Neutrophil (primary cell): Measurements from ENCODE around the gene UBC.

Experiments used
- H3K27ac ChIP-seq: fragments of 200-600 bp; sonication (generic); 2 replicates; pipeline ENCODE4 v1.5.1; 2016; ENCODE audit warnings: mild to moderate bottlenecking, moderate library complexity
- H3K27me3 ChIP-seq: fragments of 200-600 bp; sonication (generic); 2 replicates; pipeline ENCODE4 v1.6.0; 2016; ENCODE audit warnings: mild to moderate bottlenecking
- H3K36me3 ChIP-seq: fragments of 200-600 bp; sonication (generic); 2 replicates; pipeline ENCODE4 v1.5.1; 2017
- H3K4me1 ChIP-seq, 2 experiments: fragments of 200-600 bp in 1 of 2; sonication (generic) in 1 of 2; 1 replicate in 1 of 2; 2 replicates in 1 of 2; pipeline versions ENCODE4 v1.5.1 to v1.6.1; 2013 to 2016; ENCODE audit warnings: low read depth in 1 of 2, low read length in 1 of 2, mild to moderate bottlenecking in 1 of 2, moderate library complexity in 1 of 2; ENCODE audit not compliant: control insufficient read depth in 1 of 2, insufficient read depth in 1 of 2
- H3K4me3 ChIP-seq, 2 experiments: fragments of 200-600 bp in 1 of 2; sonication (generic) in 1 of 2; 1 replicate in 1 of 2; 2 replicates in 1 of 2; pipeline ENCODE4 v1.5.1; 2013 to 2016; ENCODE audit warnings: low read depth in 1 of 2, low read length in 1 of 2, mild to moderate bottlenecking in 1 of 2, moderate library complexity in 1 of 2
- H3K9me3 ChIP-seq: fragments of 200-600 bp; sonication (generic); 2 replicates; pipeline ENCODE4 v1.5.1; 2016
- TF ChIP-seq, protein P1 (sequence below): fragments of 200-600 bp; sonication (generic); IDR thresholded peaks from 2 replicates; pipeline ENCODE4 v1.5.1; 2016; ENCODE audit warnings: antibody characterized with exemption

UBC gene

DNA sequence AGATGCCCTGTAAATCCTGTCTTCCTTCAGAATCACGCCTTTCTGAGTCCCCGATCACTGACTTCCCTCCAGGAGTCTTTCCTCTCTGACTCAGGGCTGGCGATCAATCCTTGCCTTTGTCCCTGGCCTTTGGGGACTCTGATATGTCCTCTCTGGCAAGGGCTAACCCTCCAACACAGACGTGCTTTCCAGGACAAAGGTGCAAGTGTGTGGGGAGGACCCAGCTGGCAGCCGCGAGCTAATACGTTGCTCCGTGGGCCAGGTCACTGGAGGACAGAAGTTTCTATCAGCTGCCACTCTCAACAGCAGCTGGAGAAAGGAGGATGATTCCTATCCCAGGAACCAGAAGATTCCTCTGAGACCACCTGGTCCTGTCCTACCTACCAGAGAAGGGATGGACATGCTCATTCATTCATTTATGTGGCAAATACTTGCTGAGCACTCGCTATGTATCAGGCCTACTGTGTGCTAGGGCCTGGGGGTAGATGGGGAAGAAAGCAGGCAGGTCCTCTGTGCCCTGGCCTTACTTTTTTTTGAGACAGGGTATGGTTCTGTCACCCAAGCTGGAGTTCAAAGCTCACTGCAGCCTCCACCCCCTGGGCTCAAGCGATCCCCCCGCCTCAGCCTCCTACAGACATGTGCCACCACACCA, 42.3 kb downstream of the UBC start:
- Histone ChIP-seq H3K27me3 (no peaks in the 10 kb centered on the region), H3K4me1 (peaks cover 32 to 35% of the 10 kb centered on the region in 2 experiments), H3K4me3 (no peak overlapping the region), H3K36me3 (no peaks in the 10 kb centered on the region), H3K9me3 (no peaks in the 10 kb centered on the region), H3K27ac (no peak overlapping the region)
- TF ChIP-seq, protein P1, sequence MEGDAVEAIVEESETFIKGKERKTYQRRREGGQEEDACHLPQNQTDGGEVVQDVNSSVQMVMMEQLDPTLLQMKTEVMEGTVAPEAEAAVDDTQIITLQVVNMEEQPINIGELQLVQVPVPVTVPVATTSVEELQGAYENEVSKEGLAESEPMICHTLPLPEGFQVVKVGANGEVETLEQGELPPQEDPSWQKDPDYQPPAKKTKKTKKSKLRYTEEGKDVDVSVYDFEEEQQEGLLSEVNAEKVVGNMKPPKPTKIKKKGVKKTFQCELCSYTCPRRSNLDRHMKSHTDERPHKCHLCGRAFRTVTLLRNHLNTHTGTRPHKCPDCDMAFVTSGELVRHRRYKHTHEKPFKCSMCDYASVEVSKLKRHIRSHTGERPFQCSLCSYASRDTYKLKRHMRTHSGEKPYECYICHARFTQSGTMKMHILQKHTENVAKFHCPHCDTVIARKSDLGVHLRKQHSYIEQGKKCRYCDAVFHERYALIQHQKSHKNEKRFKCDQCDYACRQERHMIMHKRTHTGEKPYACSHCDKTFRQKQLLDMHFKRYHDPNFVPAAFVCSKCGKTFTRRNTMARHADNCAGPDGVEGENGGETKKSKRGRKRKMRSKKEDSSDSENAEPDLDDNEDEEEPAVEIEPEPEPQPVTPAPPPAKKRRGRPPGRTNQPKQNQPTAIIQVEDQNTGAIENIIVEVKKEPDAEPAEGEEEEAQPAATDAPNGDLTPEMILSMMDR = no peak

DNA sequence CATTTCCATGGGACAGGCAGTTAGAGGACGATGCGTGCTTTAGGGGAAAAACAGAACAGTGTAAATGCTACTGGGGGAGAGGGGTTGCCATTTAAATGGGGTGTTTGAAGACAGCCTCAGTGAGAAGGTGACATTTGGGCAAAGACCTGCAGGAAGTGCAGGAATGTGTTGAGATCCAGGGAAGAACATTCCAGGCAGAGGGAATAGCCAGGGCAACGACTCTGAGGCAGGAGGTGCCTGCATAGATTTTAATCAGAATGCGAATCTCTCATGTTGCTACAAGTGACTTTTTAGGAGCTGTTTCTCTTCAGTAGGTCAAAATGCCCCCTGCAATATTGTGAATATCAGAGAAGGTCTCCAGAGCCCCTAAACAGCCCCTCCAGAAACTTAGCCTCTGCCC, 43.2 kb downstream of the UBC start:
- H3K4me1 ChIP-seq = peaks cover 32 to 35% of the 10 kb centered on the region in 2 experiments

DNA sequence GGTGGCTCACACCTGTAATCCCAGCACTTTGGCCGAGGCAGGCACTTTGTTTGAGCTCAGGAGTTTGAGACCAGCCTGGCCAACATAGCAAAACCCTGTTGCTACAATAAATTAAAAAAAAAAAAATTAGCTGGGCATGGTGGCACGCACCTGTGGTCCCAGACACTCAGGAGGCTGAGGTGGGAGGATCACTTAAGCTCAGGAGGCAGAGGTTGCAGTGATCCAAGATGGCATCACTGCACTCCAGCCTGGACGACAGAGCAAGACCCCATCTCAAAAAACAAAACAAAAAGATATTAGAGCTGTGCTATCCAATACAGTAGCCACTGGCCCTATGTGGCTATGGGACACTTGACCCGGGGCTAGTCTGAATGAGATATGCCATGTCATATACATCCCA, 43.9 kb downstream of the UBC start:
- peaks cover 32 to 35% of the 10 kb centered on the region in 2 experiments for H3K4me1 ChIP-seq
- TF ChIP-seq, protein P1 = no peak
- H3K27ac ChIP-seq = no peak overlapping the region

More for the DNA sequence above, 43.2 kb downstream of the UBC start:
- no peak overlapping the region for H3K4me3 ChIP-seq
- no peaks in the 10 kb centered on the region for H3K27me3 ChIP-seq
- TF ChIP-seq, protein P1 = no peak
- H3K36me3 ChIP-seq = no peaks in the 10 kb centered on the region
- H3K9me3 ChIP-seq = no peaks in the 10 kb centered on the region
- H3K27ac ChIP-seq = no peak overlapping the region

DNA sequence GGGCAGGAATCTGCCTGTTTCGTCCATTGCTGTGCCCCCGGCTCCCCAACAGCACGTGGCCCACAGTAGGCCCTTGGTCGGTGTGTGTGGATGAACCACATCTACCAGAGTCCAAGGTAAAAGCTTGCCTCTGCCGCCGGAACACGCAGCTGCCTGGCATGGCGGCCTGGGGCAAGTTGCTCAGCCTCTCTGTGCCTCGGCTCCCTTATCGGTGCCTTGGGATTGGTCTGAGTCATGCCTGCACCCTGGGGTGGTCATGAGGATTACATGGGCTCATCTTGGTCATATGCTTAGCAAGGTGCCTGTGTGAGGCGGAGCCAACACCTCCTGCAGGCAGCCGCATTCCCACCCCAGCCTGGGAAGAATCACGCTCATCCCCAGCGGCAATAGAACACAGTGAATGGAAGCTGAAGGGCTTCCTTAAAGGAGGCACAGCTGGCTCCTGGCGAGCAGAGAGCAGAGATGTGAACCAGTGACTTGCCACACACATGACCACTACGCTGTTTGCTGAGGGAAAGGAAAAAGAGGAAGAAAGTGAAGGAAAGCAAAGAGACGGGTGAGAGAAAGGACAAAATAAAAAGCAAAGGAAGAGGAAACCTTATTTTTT, 45.3 kb downstream of the UBC start:
- Histone ChIP-seq H3K9me3 (no peaks in the 10 kb centered on the region), H3K36me3 (no peaks in the 10 kb centered on the region), H3K4me1 (peaks cover 25 to 31% of the 10 kb centered on the region in 2 experiments), H3K27me3 (no peaks in the 10 kb centered on the region), H3K4me3 (peak overlapping the region; percentile 53 to 57), H3K27ac (peak overlapping the region; percentile 81)
- TF ChIP-seq, protein P1 = no peak

More for the DNA sequence above, 43.9 kb downstream of the UBC start:
- Histone ChIP-seq H3K9me3 (no peaks in the 10 kb centered on the region), H3K36me3 (no peaks in the 10 kb centered on the region), H3K4me3 (no peak overlapping the region), H3K27me3 (no peaks in the 10 kb centered on the region)

DNA sequence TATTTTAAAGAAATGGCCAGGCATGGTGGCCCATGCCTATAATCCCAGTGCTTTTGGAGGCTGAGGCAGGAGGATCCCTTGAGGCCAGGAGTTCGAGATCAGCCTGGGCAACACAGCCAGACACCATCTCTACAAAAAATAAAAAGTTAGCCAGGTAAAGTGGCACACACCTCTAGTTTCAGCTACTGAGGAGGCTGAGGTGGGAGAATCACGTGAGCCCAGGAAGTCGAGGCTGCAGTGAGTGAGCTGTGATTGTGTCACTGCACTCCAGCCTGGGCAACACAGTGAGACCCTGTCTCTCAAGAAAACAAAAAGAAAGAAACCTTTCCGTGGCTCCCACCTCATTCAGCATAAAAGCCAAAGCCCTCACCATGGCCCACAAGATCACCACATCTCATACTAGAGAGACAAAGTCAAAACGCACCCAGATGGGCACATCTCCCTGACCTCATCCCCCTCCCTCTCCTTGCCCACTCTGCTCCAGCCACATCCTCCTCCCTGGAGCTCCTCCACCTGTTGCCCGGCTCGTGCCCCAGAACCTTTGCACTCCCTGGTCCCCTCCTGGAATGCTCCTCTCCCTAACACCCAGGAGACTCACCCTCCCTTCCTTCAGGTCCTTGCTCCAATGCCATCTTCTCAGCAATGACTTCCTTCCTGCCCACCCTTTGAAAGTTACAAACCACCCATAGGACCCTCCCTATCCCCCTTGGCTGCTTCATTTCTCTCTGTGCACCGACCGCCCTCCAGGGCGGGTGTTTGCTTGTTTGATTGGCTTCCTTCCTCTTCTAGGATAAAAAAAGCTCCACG, 46.0 kb downstream of the UBC start:
- Histone ChIP-seq H3K4me1 (peaks cover 28 to 36% of the 10 kb centered on the region in 2 experiments), H3K27me3 (peaks cover under 1% of the 10 kb centered on the region), H3K4me3 (peak overlapping the region; percentile 53 to 57), H3K27ac (peak overlapping the region; percentile 81), H3K36me3 (no peaks in the 10 kb centered on the region), H3K9me3 (no peaks in the 10 kb centered on the region)
- TF ChIP-seq, protein P1 = no peak
